Ectodermal cell (in vitro differentiated cells): ENCODE results near the gene ABHD6.
A peak's percentile ranks its signal among the peaks of the same experiment; 100 is the strongest.

Experiments used
- H3K27ac ChIP-seq: 2 replicates; pipeline ENCODE4 v1.7.0; 2013; ENCODE audit warnings: mild to moderate bottlenecking, low read depth, low read length; ENCODE audit not compliant: insufficient read depth, poor library complexity, severe bottlenecking
- H3K27me3 ChIP-seq: 2 replicates; pipeline ENCODE4 v1.7.0; 2013; ENCODE audit warnings: mild to moderate bottlenecking, low read length; ENCODE audit not compliant: insufficient read depth, control insufficient read depth, poor library complexity, severe bottlenecking
- H3K36me3 ChIP-seq: one replicate; pipeline ENCODE4 v1.7.0; 2013; ENCODE audit warnings: low read length; ENCODE audit not compliant: control insufficient read depth, insufficient read depth
- H3K4me1 ChIP-seq: one replicate; pipeline ENCODE4 v1.7.0; 2013; ENCODE audit warnings: low read length; ENCODE audit not compliant: control insufficient read depth, insufficient read depth
- H3K4me3 ChIP-seq: 2 replicates; pipeline ENCODE4 v1.7.0; 2013; ENCODE audit warnings: low read depth, low read length, control low read depth; ENCODE audit not compliant: insufficient read depth
- H3K9me3 ChIP-seq: 2 replicates; pipeline ENCODE4 v1.7.0; 2013; ENCODE audit warnings: mild to moderate bottlenecking, low read length, moderate library complexity; ENCODE audit not compliant: control insufficient read depth
- WGBS, 2 experiments: methylation state at CpG; one replicate each; pipeline ENCODE4 v1.1.7; 2013; ENCODE audit warnings: missing lambda C conversion rate in 2 of 2; 5-methylcytosine and 5-hydroxymethylcytosine counted together

ABHD6 gene

GRCh38 chr3:58291671-58292338 lies 54.2 kb downstream of the ABHD6 start:
- Histone ChIP-seq H3K27ac (no peak overlapping the region), H3K27me3 (no peaks in the 10 kb centered on the region), H3K4me3 (no peak overlapping the region), H3K36me3 (no peaks in the 10 kb centered on the region), H3K9me3 (no peaks in the 10 kb centered on the region), H3K4me1 (no peaks in the 10 kb centered on the region)
- WGBS, 2 experiments: 81% methylated on average over 9 of the region's 9 CpGs

- Histone ChIP-seq H3K9me3 (no peaks in the 10 kb centered on the region), H3K4me1 (no peaks in the 10 kb centered on the region), H3K36me3 (no peaks in the 10 kb centered on the region), H3K27ac (no peak overlapping the region), H3K27me3 (no peaks in the 10 kb centered on the region), H3K4me3 (no peak overlapping the region)
- WGBS, 2 experiments: 86% methylated on average over 10 of the region's 10 CpGs
Observed at GRCh38 chr3:58292866-58293265, 55.3 kb downstream of the ABHD6 start.

DNA sequence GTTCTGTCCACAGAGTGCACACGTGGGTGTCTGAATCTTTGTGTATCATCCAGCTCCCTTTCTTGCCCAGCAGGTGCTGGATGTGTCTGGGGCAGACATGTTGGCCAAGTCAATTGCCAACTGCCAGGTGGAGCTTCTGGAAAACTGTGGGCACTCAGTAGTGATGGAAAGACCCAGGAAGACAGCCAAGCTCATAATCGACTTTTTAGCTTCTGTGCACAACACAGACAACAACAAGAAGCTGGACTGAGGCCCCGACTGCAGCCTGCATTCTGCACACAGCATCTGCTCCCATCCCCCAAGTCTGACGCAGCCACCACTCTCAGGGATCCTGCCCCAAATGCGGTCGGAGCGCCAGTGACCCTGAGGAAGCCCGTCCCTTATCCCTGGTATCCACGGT lies 55.9 kb downstream of the ABHD6 start:
- Histone ChIP-seq H3K9me3 (no peaks in the 10 kb centered on the region), H3K4me1 (no peaks in the 10 kb centered on the region), H3K4me3 (no peak overlapping the region), H3K27me3 (no peaks in the 10 kb centered on the region), H3K36me3 (no peaks in the 10 kb centered on the region), H3K27ac (no peak overlapping the region)
- 86 to 89% methylated on average over 9 of the region's 9 CpGs for WGBS, 2 experiments

- Histone ChIP-seq H3K4me1 (peaks cover 9% of the 10 kb centered on the region), H3K9me3 (no peaks in the 10 kb centered on the region), H3K27me3 (peaks cover 1% of the 10 kb centered on the region), H3K27ac (no peak overlapping the region), H3K4me3 (no peak overlapping the region), H3K36me3 (no peaks in the 10 kb centered on the region)
- WGBS, 2 experiments: 47 to 57% methylated on average over 5 of the region's 5 CpGs
Observed at GRCh38 chr3:58296269-58296668, 58.7 kb downstream of the ABHD6 start.

DNA sequence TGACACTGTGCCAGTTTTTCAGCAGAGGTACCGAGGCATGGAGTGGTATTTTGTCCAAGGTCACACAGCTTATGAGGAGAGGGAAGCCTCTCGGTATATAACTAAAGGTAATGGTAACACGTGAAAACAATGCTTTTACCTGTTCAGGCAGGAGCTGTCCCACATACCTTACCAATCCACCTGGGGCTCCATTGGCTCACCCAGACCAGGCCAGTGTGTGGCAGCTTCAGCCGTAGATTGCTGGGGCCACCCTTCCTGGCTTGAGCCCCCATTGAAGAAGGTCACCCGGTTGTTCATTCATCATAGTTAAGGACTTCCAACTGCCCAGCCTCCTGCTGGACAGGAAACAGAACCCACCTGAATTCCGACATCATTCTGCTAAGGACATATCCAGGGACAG lies 59.3 kb downstream of the ABHD6 start:
- no peak overlapping the region for H3K4me3 ChIP-seq
- H3K27ac ChIP-seq: no peak overlapping the region
- peaks cover 7% of the 10 kb centered on the region for H3K27me3 ChIP-seq
- H3K9me3 ChIP-seq: no peaks in the 10 kb centered on the region
- peaks cover 9% of the 10 kb centered on the region for H3K4me1 ChIP-seq
- no peaks in the 10 kb centered on the region for H3K36me3 ChIP-seq
- 88 to 93% methylated on average over 6 of the region's 6 CpGs for WGBS, 2 experiments

- H3K27ac ChIP-seq: no peak overlapping the region
- H3K36me3 ChIP-seq: no peaks in the 10 kb centered on the region
- H3K4me3 ChIP-seq: no peak overlapping the region
- no peaks in the 10 kb centered on the region for H3K9me3 ChIP-seq
- peaks cover 10% of the 10 kb centered on the region for H3K27me3 ChIP-seq
- peaks cover 9% of the 10 kb centered on the region for H3K4me1 ChIP-seq
- 77 to 80% methylated on average over 3 of the region's 3 CpGs for WGBS, 2 experiments
Observed at GRCh38 chr3:58298190-58298589, 60.6 kb downstream of the ABHD6 start.

- Histone ChIP-seq H3K4me3 (no peak overlapping the region), H3K36me3 (no peaks in the 10 kb centered on the region), H3K4me1 (peaks cover 9% of the 10 kb centered on the region), H3K9me3 (no peaks in the 10 kb centered on the region), H3K27me3 (peaks cover 10% of the 10 kb centered on the region), H3K27ac (no peak overlapping the region)
- WGBS, 2 experiments: 100% methylated on average over 1 of the region's 2 CpGs
Observed at GRCh38 chr3:58299075-58299474, 61.5 kb downstream of the ABHD6 start.

GRCh38 chr3:58299839-58300516 lies 62.4 kb downstream of the ABHD6 start:
- Histone ChIP-seq H3K27ac (no peak overlapping the region), H3K4me3 (no peak overlapping the region), H3K4me1 (peaks cover 9% of the 10 kb centered on the region), H3K27me3 (peaks cover 10% of the 10 kb centered on the region), H3K36me3 (no peaks in the 10 kb centered on the region), H3K9me3 (no peaks in the 10 kb centered on the region)
- WGBS, 2 experiments: 15 to 27% methylated on average over 7 to 8 of the region's 8 CpGs

GRCh38 chr3:58305882-58306711 lies 68.5 kb downstream of the ABHD6 start, which contains the start of the genes HTD2 and RPP14:
Gene HTD2, plus strand, starts transcription at chr3:58306520. Its CDS starts 11,094 bp downstream, at chr3:58317614.
Gene RPP14, plus strand, starts transcription at chr3:58306245. Its CDS starts 4,085 bp downstream, at chr3:58310330.
- H3K27ac ChIP-seq: peak within 1 kb of the TSS; percentile 87
- H3K4me1 ChIP-seq: peaks cover 4% of the 10 kb centered on the region
- H3K9me3 ChIP-seq: no peaks in the 10 kb centered on the region
- H3K36me3 ChIP-seq: peaks cover 3% of the 10 kb centered on the region
- 7 to 8% methylated on average over 71 of the region's 71 CpGs for WGBS, 2 experiments
- H3K4me3 ChIP-seq: peak within 1 kb of the TSS; percentile 86
- peaks cover 10% of the 10 kb centered on the region for H3K27me3 ChIP-seq
